HEK293T (cell line): ENCODE results near the gene NADK.
"Not testable (repeated sequence)": the region's sequence is repeated elsewhere in the genome, so short reads cannot be mapped to it uniquely, and the experiment has no call there.

Source experiments
- BHLHE40 ChIP-seq: fragments of 450-650 bp; IDR thresholded peaks from 2 replicates; pipeline ENCODE4 v1.6.1; 2016; ENCODE audit warnings: mild to moderate bottlenecking, moderate library complexity, borderline replicate concordance
- FOXA1 ChIP-seq: fragments of 450-650 bp; IDR thresholded peaks from 2 replicates; pipeline ENCODE4 v1.6.1; 2016; ENCODE audit warnings: mild to moderate bottlenecking
- FOXK2 ChIP-seq: fragments of 450-650 bp; IDR thresholded peaks from 2 replicates; pipeline ENCODE4 v1.6.1; 2016; ENCODE audit warnings: mild to moderate bottlenecking
- FOXM1 ChIP-seq: fragments of 450-650 bp; IDR thresholded peaks from 2 replicates; pipeline ENCODE4 v1.6.1; 2017; ENCODE audit warnings: mild to moderate bottlenecking, borderline replicate concordance
- HDGF ChIP-seq: fragments of 450-650 bp; IDR thresholded peaks from 2 replicates; pipeline ENCODE4 v1.6.1; 2017; ENCODE audit warnings: antibody characterized with exemption, borderline replicate concordance
- NFRKB ChIP-seq: fragments of 450-650 bp; IDR thresholded peaks from 2 replicates; pipeline ENCODE4 v1.6.1; 2016; ENCODE audit warnings: mild to moderate bottlenecking, moderate library complexity
- SUZ12 ChIP-seq: fragments of 450-650 bp; IDR thresholded peaks from 2 replicates; pipeline ENCODE4 v1.6.1; 2016; ENCODE audit warnings: mild to moderate bottlenecking
- TF ChIP-seq, protein P1 (sequence below): fragments of 450-650 bp; IDR thresholded peaks from 2 replicates; pipeline ENCODE4 v1.6.1; 2016

GRCh38 chr1:1707897-1708296 lies 70.4 kb downstream of the NADK start:
- not testable (repeated sequence) for TF ChIP-seq FOXA1, FOXK2, NFRKB, BHLHE40, HDGF, SUZ12, FOXM1
- TF ChIP-seq, protein P1, sequence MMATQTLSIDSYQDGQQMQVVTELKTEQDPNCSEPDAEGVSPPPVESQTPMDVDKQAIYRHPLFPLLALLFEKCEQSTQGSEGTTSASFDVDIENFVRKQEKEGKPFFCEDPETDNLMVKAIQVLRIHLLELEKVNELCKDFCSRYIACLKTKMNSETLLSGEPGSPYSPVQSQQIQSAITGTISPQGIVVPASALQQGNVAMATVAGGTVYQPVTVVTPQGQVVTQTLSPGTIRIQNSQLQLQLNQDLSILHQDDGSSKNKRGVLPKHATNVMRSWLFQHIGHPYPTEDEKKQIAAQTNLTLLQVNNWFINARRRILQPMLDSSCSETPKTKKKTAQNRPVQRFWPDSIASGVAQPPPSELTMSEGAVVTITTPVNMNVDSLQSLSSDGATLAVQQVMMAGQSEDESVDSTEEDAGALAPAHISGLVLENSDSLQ = not testable (repeated sequence)
